ENCODE data around the gene LDLRAD3.
"Not testable (repeated sequence)": the region's sequence is repeated elsewhere in the genome, so short reads cannot be mapped to it uniquely, and the experiment has no call there.

Gene LDLRAD3

DNA sequence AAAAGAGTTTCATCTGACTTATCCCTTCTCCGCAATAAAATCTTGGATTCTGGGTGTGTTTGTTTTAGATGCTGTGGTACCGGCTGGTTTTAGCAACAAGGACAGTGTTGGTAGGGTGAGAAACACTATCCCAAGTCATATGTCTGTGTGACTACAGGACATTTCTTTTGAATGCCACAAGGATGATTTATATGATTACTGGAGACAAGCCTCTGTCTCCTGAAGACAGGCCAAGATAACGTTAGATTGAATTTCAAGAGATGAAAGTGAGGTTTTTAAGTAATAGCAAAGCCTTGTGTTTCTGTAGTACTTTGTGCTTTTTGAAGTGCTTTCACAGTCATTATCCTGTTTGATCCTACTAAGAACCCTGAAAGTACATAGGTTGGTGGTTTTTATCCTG lies 243.8 kb downstream of the LDLRAD3 start:
- DNase-seq = no peak

- not testable (repeated sequence) for DNase-seq
Observed at GRCh38 chr11:36189735-36190134, 245.9 kb downstream of the LDLRAD3 start.

- DNase-seq = no peak
Observed at GRCh38 chr11:36191941-36192340, 248.1 kb downstream of the LDLRAD3 start.

GRCh38 chr11:36192425-36193289 lies 248.8 kb downstream of the LDLRAD3 start:
- no peak for DNase-seq

- no peak for DNase-seq
Observed at GRCh38 chr11:36193290-36193619, 249.4 kb downstream of the LDLRAD3 start.

GRCh38 chr11:36193721-36194120 lies 249.9 kb downstream of the LDLRAD3 start:
- DNase-seq = no peak

DNA sequence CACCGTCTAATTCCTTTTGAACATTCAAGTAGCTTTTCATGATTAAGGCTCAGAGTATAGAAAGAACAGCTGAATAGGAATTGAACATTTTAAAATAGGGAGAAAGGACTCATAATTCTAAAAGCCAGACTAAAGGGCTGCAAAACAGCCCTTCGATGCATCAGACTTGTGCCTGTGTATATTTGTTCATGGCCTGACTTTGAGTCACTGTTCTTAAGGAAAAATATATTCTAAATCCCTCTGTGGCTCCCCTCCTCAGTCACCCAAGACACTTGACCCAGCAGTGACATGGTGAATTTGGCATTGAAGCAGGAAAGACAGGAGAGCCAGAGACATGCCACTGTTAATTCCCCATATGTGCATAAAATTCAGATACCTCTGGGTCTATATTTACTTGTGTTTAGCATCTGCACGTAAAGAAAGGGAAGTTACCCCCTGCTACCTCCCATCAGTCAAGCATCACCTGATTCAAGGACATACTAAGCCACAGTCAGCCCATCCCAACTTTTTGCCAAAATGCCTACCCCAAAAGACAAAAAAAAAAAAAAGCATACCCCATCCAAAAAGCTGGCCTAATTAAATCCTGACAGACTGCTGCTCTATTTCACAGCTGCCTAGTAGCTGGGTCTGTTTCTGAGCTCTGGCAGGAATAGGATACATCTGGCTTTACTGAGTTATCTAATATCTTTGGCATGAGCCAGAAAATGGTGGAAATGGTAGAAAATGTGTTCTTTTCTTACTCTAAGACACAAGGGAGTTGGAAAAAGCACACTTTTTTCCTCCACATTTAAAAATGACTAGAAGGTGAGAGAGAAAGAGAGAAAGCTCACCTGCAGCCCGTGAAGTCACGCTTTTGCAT lies 251.9 kb downstream of the LDLRAD3 start:
- DNase-seq = no peak

DNA sequence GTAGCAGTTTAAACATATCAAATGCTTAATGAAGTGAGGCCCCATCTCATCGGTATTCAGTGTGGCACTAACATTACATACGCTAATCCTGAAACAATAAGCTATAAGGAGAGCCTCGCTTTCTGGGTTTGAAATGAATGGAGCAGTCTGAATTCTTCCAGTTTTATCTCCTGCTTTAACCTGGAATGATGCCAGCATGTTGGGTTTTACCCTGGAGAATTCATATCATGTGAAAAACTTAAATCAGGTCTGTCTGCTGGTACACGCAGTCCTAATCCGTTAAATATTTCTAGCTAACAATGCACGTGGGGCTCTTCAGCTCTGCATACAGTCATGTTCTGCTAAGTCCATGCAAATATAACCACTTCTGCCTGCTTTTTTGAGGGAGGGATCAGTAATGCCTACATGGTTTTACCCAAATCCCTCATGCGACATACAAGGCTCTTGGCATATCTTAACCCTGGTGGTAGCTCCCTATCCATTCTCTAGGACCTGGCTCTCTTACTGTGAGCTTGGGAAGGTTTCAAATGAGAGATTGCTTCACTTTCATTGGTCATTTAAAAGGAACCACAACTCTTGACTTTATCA lies 252.6 kb downstream of the LDLRAD3 start:
- no peak for DNase-seq

DNA sequence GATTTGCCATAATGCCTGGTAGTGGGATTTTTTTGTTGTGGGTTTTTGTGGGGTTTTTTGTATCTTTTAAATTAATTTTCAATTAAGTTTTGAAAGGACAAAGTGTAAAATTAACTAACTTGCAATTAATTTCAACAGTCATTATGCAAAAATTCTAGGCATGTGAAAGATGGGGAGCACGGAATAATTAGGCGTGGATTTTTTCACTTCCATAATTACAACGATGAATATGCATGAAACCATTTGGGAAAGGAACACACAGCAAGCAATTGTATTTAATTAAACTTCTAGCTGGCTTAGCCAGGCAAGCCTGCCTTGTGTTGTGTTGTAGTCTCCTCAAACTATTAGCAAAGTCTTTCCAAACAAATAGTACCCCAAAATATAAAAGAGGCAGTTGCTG lies 257.5 kb downstream of the LDLRAD3 start:
- DNase-seq = no peak

- no peak for DNase-seq
Observed at GRCh38 chr11:36205536-36205935, 261.7 kb downstream of the LDLRAD3 start.

GRCh38 chr11:36210529-36210928 lies 266.7 kb downstream of the LDLRAD3 start:
- no peak for DNase-seq

DNA sequence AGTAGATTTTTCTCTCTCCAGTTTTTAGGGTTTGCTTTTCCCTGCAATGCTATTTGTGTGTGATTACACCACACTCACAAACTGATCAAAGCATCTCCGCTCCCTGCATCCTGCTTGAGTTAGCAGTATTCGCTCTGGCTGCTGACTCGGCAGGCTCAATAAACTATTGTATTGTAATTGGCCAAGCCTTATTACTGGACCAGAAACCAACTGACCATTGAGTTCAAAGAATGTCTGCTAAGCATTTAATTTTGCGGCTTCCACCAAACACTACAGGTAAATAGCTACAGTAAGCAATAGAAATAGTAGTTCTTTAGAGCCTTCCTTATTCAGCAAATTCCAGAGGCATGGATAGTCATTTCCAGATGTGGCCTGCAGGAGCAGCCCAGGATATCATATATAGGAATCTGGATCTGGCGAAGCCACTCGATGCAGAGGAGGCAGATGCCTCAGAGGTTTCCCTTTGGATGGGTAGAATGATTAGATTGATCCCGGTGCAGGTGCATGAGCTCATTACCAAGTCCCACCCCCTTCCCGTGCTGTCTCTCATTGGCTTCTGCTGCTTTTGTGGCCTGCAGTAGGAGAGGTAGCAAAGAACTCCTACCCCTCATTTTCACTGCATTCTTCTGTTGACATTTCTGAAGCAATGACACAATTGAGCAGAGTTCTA lies 268.0 kb downstream of the LDLRAD3 start:
- no peak for DNase-seq

DNA sequence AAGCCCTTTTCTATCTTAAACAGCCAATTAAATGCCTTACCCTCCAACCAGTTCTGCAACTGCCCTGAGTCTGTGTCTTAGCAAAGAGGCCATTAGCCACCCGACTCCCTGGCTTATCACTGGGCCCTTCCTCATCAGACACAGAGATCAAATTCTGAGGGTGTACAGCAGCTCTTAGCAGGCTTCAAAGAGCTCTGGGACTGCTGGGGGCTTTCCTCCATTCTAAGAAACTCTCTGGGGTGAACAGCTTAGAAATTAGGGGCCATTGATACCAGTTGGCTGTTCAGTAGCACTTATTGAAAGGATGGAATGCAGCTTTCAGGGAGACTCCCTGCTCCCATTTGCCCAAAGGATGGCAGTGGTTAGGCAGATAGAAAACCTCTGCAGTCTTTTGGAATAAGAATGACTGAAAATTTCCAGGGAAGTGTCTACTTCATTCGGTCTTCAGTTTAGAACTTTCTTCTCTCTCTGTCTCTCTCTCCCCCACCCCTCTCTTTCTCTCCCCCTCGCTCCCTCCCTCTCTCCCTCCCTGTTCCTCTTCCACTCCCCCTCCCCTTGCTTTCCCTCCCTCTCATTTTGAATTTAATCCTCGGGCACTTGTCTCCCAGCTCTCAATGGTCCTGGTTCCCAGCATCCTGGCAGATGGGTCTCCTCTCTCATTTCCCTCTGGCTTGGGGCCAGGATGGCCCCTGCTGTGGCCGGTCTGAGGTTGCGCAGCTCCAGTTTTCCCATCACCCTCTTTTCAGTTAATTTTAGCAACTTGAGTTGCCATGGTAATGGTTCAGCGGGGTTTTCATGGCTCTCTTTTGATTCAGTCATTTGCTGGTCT lies 268.9 kb downstream of the LDLRAD3 start:
- no peak for DNase-seq

GRCh38 chr11:36213393-36213840 lies 269.6 kb downstream of the LDLRAD3 start:
- DNase-seq = no peak

DNA sequence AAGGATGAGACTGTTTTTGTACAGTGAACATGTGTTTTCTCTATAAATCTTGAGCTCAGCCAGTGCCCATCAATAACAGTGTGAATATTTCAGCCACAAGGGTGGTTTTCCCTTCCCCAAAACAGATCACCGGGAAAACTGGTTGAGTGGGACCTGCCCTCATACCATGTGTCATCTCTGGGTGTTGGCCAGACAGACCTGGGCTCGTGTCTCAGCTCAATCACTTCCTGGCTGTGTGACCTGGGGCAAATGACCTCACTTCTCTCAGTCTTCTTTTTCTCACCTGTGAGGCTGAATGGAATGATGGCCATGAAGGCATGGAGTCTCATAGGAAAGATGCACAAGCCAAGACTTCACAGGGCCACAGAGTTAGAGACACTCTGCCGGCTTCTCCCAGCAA lies 270.6 kb downstream of the LDLRAD3 start:
- no peak for DNase-seq

DNA sequence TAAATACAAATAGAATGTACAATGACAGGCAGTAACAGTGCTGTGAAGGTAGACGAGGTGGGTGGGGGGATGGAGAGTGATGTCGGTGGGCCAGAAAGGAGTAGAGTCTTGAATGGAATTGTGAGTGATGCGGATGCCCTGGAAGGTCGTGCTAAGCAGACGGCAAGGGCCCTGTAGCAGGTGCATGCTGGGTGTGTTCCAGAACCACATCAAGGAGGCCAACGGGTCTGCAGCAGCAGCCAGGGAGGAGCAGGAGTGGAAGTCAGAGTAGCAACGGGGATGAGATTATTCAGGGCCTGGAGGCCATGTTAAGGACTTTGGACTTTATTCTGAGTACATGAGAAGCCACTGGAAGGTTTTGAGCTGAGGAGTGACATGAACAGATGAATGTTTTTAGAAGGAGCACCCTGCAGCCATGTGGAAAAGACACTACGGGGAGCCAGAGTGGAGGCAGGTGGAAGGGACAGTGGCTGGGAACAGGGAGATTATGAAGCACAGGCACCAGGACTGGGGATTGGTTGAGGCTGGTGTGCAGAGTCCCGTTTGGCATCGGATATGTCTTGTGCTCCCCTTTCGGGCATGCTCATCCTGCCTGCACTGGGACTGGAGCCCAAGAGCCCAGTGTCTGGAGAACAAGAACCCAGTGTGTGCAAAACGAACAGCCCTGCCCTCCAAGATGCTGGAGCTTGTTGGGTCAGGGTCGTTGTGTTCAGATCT lies 271.3 kb downstream of the LDLRAD3 start:
- no peak for DNase-seq

- no peak for DNase-seq
Observed at GRCh38 chr11:36215693-36216060, 271.8 kb downstream of the LDLRAD3 start.

DNA sequence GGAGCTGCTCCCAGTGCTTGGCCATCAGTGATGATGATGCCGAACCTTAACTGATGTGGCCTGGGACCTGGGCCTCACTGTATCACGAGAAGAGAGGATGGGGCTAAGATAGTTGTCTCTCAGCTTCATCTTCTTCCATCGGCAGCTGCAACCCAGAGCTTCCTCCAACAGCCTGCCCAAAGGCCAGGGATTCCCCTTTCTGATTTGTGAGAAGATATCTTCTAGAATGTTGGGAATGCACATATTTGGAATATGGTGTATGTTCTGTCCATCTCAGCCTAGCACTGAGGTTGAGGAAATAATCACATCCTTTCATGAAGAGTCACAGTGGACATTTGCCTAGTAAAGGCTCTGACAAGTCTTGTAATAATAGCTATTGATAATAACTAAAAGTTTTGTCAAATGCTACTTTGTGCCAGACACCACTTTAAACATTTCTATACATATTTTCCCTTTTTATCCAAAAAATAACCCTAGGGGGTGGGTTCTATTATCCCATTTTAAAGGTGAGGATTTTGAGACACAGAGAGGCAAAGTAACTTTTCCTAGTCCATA lies 272.3 kb downstream of the LDLRAD3 start:
- DNase-seq = no peak

DNA sequence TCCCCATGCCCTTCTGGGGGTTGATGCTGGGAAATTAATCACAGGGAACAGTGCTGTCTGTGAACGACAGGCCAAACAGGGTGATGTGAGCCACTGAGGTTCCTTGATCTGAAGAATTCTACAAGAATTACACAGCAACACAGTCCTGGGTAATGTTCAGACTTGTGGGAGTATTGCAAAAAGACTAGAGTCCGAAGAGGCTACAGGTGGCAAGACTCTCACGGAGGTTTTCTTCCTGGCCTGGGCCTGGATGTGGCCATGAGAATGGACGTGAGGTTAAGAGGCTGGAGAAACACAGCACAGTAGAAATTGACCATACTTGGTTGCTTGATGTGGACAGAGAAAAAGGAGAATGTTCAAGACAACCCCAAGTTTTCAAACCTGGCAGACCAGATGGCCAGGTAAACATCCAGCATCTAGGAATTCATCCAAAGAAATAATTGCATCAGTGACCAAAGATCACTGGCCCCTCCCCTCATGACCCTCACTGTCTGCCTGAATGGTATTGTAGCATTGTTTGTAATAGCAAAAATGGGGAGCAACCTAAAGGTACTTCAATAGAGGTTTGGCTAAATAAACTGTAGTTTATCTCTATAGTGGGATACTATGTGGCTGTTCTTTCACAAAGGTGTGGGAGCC lies 274.5 kb downstream of the LDLRAD3 start:
- no peak for DNase-seq

GRCh38 chr11:36219996-36220395 lies 276.1 kb downstream of the LDLRAD3 start:
- no peak for DNase-seq

Measured in Kasumi-1 (cell line).